ENCODE results near the gene GPT2. TPM values are rescaled to one million over a fixed set of nuclear protein-coding genes. Genes with fewer than 3 reads are reported as not detected.
"Not testable (repeated sequence)": the region's sequence is repeated elsewhere in the genome, so short reads cannot be mapped to it uniquely, and the experiment has no call there.

Gene GPT2
- total RNA-seq, 1 donor from 2014 or later: 93.1 TPM

- Mint-ChIP-seq H3K4me1 (ENCODE audit: low read depth) (no peaks in the 10 kb centered on the region), H3K27ac (no peak overlapping the region), H3K27me3 (no peaks in the 10 kb centered on the region), H3K4me3 (ENCODE audit: low read depth) (no peak overlapping the region), H3K36me3 (ENCODE audit: insufficient read depth) (peaks cover 22% of the 10 kb centered on the region), H3K9me3 (ENCODE audit: low read depth) (no peaks in the 10 kb centered on the region)
- TF ChIP-seq CTCF (IDR thresholded peaks at IDR 0.05; ENCODE audit: unreplicated experiment): peak; percentile 87
- peak; percentile 71 for DNase-seq (ENCODE audit: low spot score, unreplicated experiment)
Observed at GRCh38 chr16:46929378-46930332, 45.5 kb downstream of the GPT2 start.

GRCh38 chr16:46930861-46931260 is 46.7 kb downstream of the GPT2 start:
- Mint-ChIP-seq H3K27me3 (no peaks in the 10 kb centered on the region), H3K27ac (no peak overlapping the region), H3K9me3 (ENCODE audit: low read depth) (no peaks in the 10 kb centered on the region), H3K36me3 (ENCODE audit: insufficient read depth) (peaks cover 22% of the 10 kb centered on the region), H3K4me3 (ENCODE audit: low read depth) (no peak overlapping the region), H3K4me1 (ENCODE audit: low read depth) (no peaks in the 10 kb centered on the region)
- no peak for DNase-seq (ENCODE audit: low spot score, unreplicated experiment)
- TF ChIP-seq CTCF (IDR thresholded peaks at IDR 0.05; ENCODE audit: unreplicated experiment): no peak

GRCh38 chr16:46932802-46933201 is 48.6 kb downstream of the GPT2 start:
- H3K27ac Mint-ChIP-seq: no peak overlapping the region
- H3K27me3 Mint-ChIP-seq: no peaks in the 10 kb centered on the region
- H3K9me3 Mint-ChIP-seq (ENCODE audit: low read depth): no peaks in the 10 kb centered on the region
- DNase-seq (ENCODE audit: low spot score, unreplicated experiment): no peak
- H3K36me3 Mint-ChIP-seq (ENCODE audit: insufficient read depth): peaks cover 15% of the 10 kb centered on the region
- TF ChIP-seq CTCF (IDR thresholded peaks at IDR 0.05; ENCODE audit: unreplicated experiment): no peak
- no peak overlapping the region for H3K4me3 Mint-ChIP-seq (ENCODE audit: low read depth)
- H3K4me1 Mint-ChIP-seq (ENCODE audit: low read depth): no peaks in the 10 kb centered on the region

- DNase-seq (ENCODE audit: low spot score, unreplicated experiment): no peak
- H3K4me1 Mint-ChIP-seq (ENCODE audit: low read depth): no peaks in the 10 kb centered on the region
- no peak overlapping the region for H3K4me3 Mint-ChIP-seq (ENCODE audit: low read depth)
- no peaks in the 10 kb centered on the region for H3K27me3 Mint-ChIP-seq
- H3K27ac Mint-ChIP-seq: no peak overlapping the region
- TF ChIP-seq CTCF (IDR thresholded peaks at IDR 0.05; ENCODE audit: unreplicated experiment): no peak
- no peaks in the 10 kb centered on the region for H3K9me3 Mint-ChIP-seq (ENCODE audit: low read depth)
- H3K36me3 Mint-ChIP-seq (ENCODE audit: insufficient read depth): no peaks in the 10 kb centered on the region
Observed at GRCh38 chr16:46937536-46937935, 53.4 kb downstream of the GPT2 start.

GRCh38 chr16:46944713-46945112 is 60.6 kb downstream of the GPT2 start:
- H3K27ac Mint-ChIP-seq; H3K27me3 Mint-ChIP-seq; H3K9me3 Mint-ChIP-seq (ENCODE audit: low read depth); DNase-seq (ENCODE audit: low spot score, unreplicated experiment); H3K4me3 Mint-ChIP-seq (ENCODE audit: low read depth); H3K4me1 Mint-ChIP-seq (ENCODE audit: low read depth); H3K36me3 Mint-ChIP-seq (ENCODE audit: insufficient read depth): not testable (repeated sequence)
